Kidney epithelial cell (primary cell): ENCODE results near the gene IGSF21. TPM values are rescaled to one million over a fixed set of nuclear protein-coding genes. Genes with fewer than 3 reads are reported as not detected.

Source experiments
- DNase-seq: peaks from one replicate; pipeline ENCODE4 v3.0.0-alpha.2; 2010; ENCODE audit warnings: low read depth
- H3K27me3 ChIP-seq: 2 replicates; pipeline ENCODE4 v1.6.0; 2011; ENCODE audit warnings: low read length; ENCODE audit not compliant: control insufficient read depth, insufficient read depth
- H3K36me3 ChIP-seq: 2 replicates; pipeline ENCODE4 v1.5.1; 2011; ENCODE audit warnings: low read length; ENCODE audit not compliant: control insufficient read depth, insufficient read depth
- H3K4me3 ChIP-seq: 2 replicates; pipeline ENCODE4 v1.5.1; 2011; ENCODE audit warnings: low read depth, mild to moderate bottlenecking, control low read depth, low read length
- CTCF ChIP-seq: IDR thresholded peaks from 2 replicates; pipeline ENCODE4 v1.5.1; 2011; ENCODE audit warnings: mild to moderate bottlenecking, moderate library complexity, low read length, control low read depth, inconsistent platforms; ENCODE audit not compliant: insufficient read depth, poor library complexity, severe bottlenecking
- total RNA-seq: library from RNA; depleted of rRNA; stranded (reverse); fragments of >200 nt; gene quantifications from 2 replicates; pipeline ENCODE4 v1.2.3, GENCODE V29; 2015

The IGSF21 gene
- total RNA-seq, 1 donor from 2014 or later = not detected

- DNase-seq = no peak
- H3K36me3 ChIP-seq = no peaks in the 10 kb centered on the region
- H3K27me3 ChIP-seq = no peaks in the 10 kb centered on the region
- no peak overlapping the region for H3K4me3 ChIP-seq
- TF ChIP-seq CTCF = no peak
Measured at GRCh38 chr1:18422076-18422777, 314.6 kb downstream of the IGSF21 start.

- TF ChIP-seq CTCF = no peak
- no peak for DNase-seq
- H3K36me3 ChIP-seq = no peaks in the 10 kb centered on the region
- H3K27me3 ChIP-seq = no peaks in the 10 kb centered on the region
- no peak overlapping the region for H3K4me3 ChIP-seq
Measured at GRCh38 chr1:18422954-18423353, 315.4 kb downstream of the IGSF21 start.

DNA sequence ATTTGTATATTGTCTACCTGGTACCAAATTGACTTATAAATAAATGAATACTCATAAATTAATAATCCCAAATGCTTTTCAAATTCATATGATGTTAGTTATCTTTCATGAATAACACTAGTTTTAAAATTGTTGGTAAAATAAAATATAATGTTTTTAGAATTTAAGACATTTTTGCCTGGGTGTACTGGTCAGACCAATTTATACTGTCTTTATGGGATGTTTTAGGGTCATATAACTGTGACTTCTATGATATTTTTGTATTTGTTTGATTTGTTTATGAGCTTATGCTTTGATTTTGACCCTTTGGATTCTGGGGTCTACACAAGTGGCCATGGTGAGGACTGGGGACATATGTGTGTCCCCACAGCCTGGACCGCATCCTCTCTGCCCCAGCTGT lies 319.0 kb downstream of the IGSF21 start:
- no peak for DNase-seq
- H3K4me3 ChIP-seq = no peak overlapping the region
- no peak for TF ChIP-seq CTCF
- H3K27me3 ChIP-seq = no peaks in the 10 kb centered on the region
- H3K36me3 ChIP-seq = no peaks in the 10 kb centered on the region
